NCI-H2029 treated with DMSO at 0.1 percent for 48 hours (cell line): ENCODE results near the gene FAM24B.
"Not testable (repeated sequence)": the region's sequence is repeated elsewhere in the genome, so short reads cannot be mapped to it uniquely, and the experiment has no call there.

Source experiments
- DNase-seq: peaks from one replicate; lab custom pipeline; 2025; lab: John Stamatoyannopoulos, UW

FAM24B gene

GRCh38 chr10:122858042-122858441 lies 21.3 kb downstream of the FAM24B start:
- DNase-seq, result not testable (repeated sequence)

- DNase-seq, result no peak
Measured at GRCh38 chr10:122856902-122857301, 22.5 kb downstream of the FAM24B start.

- DNase-seq, result no peak
Measured at GRCh38 chr10:122855745-122856144, 23.6 kb downstream of the FAM24B start.

GRCh38 chr10:122854648-122855047 lies 24.7 kb downstream of the FAM24B start:
- no peak for DNase-seq

- DNase-seq, result no peak
Measured at GRCh38 chr10:122853665-122854313, 25.6 kb downstream of the FAM24B start.

- no peak for DNase-seq
Measured at GRCh38 chr10:122852261-122852660, 27.1 kb downstream of the FAM24B start.

GRCh38 chr10:122850705-122851640 lies 28.4 kb downstream of the FAM24B start:
- no peak for DNase-seq

GRCh38 chr10:122849900-122850605 lies 29.3 kb downstream of the FAM24B start:
- no peak for DNase-seq

GRCh38 chr10:122849090-122849489 lies 30.3 kb downstream of the FAM24B start:
- DNase-seq, result no peak

- DNase-seq, result peak; percentile 66
Measured at GRCh38 chr10:122847782-122848604, 31.4 kb downstream of the FAM24B start.

- no peak for DNase-seq
Measured at GRCh38 chr10:122845783-122846332, 33.5 kb downstream of the FAM24B start, which contains the start of gene CUZD1. Gene CUZD1, minus strand, starts transcription at chr10:122845857. Its CDS starts 14 bp downstream, at chr10:122845843.

- DNase-seq, result no peak
Measured at GRCh38 chr10:122844146-122844545, 35.2 kb downstream of the FAM24B start.

- DNase-seq, result no peak
Measured at GRCh38 chr10:122841569-122841968, 37.8 kb downstream of the FAM24B start.

- no peak for DNase-seq
Measured at GRCh38 chr10:122839505-122839904, 39.9 kb downstream of the FAM24B start.

GRCh38 chr10:122838880-122839279 lies 40.5 kb downstream of the FAM24B start:
- no peak for DNase-seq

GRCh38 chr10:122835908-122836307 lies 43.5 kb downstream of the FAM24B start:
- DNase-seq, result no peak

- no peak for DNase-seq
Measured at GRCh38 chr10:122830965-122831353, 48.4 kb downstream of the FAM24B start.

- no peak for DNase-seq
Measured at GRCh38 chr10:122830273-122830964, 49.0 kb downstream of the FAM24B start.

GRCh38 chr10:122829454-122829853 lies 49.9 kb downstream of the FAM24B start:
- no peak for DNase-seq

GRCh38 chr10:122828716-122829255 lies 50.6 kb downstream of the FAM24B start:
- no peak for DNase-seq
